GM12873 (cell line): ENCODE data around the gene PRR20A.
"Not testable (repeated sequence)": the region's sequence is repeated elsewhere in the genome, so short reads cannot be mapped to it uniquely, and the experiment has no call there.

Experiments used
- TF ChIP-seq, protein P1 (sequence below): IDR thresholded peaks from 2 replicates; pipeline ENCODE4 v1.5.1; 2012; ENCODE audit warnings: low read depth, mild to moderate bottlenecking, moderate library complexity, low read length, control low read depth; ENCODE audit not compliant: insufficient read depth; ENCODE audit errors: missing control alignments

The PRR20A gene

DNA sequence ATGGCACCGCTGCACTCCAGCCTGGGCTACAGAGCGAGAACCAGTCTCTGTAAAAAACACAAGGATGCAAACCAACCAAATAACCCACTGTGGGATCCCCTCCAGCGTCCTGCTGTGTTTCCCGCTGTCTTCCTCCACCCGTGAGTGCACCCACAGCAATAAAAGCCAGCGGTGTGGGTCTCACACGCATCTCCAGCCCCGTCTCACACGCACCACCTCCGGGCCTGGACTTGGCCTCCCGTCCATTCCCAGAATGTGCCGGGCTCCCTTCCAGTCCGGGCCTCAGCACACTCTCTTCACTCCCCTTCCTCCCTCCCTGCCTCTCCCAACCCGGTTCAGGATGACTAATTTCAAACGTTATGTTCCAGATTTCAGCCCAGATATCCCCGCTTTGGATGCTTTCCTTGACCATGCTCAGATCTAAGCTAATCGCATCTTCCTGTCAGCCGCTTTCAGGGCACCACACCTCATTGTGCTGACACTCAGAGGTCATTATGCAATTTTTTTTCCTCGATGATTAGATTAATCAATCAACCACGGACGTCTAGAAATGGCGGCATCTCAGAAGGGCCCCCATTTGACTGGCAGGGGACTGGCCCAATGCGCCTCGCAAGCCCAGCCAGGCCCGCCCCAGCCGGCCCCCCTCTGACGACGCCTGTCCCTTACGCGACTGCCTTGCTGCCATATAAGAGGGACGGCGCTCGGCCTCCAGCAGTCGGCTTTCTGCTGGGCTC lies at the start of gene PRR20A:
PRR20A (plus strand) TSS at position 684 of the 734 bp plus-strand sequence. CDS start 387 bp downstream, outside the sequence.
- TF ChIP-seq, protein P1, sequence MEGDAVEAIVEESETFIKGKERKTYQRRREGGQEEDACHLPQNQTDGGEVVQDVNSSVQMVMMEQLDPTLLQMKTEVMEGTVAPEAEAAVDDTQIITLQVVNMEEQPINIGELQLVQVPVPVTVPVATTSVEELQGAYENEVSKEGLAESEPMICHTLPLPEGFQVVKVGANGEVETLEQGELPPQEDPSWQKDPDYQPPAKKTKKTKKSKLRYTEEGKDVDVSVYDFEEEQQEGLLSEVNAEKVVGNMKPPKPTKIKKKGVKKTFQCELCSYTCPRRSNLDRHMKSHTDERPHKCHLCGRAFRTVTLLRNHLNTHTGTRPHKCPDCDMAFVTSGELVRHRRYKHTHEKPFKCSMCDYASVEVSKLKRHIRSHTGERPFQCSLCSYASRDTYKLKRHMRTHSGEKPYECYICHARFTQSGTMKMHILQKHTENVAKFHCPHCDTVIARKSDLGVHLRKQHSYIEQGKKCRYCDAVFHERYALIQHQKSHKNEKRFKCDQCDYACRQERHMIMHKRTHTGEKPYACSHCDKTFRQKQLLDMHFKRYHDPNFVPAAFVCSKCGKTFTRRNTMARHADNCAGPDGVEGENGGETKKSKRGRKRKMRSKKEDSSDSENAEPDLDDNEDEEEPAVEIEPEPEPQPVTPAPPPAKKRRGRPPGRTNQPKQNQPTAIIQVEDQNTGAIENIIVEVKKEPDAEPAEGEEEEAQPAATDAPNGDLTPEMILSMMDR = not testable (repeated sequence)

DNA sequence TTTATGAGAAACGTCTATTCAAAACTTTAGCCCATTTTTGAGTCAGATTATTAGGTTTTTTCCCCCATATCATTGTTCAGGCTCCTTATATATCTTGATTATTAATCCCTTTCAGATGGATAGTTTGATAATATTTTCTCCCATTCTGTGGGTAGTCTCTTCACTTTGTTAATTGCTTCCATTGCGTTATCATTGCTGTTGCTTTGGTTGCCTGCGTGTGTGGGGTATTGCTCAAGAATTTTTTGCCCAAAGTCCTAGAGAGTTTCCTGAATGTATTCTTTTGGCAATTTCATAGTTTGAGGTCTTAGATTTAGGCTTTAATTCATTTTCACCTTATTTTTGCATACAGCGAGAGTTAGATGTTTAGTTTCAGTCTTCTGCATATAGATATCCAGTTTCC lies 25.8 kb upstream of the PRR20A start:
- TF ChIP-seq, protein P1 = no peak

DNA sequence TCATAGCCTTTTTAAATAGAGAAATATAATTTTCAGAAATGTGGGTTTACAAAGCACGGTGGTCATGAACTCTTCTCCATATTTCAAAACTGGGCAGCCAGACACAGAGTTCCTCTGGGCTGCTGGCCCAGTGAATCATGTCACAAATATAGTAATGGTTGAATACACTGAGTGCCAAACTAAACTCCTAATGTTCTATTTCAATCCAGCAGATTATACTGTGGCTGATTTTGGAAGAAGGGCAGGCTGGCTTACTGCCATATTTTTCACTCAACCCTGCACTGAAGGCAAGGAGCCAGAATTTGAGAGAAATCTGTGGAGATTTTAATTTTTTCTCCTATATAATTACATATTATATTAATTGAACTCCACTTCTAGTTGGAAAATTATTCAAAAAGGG lies 17.0 kb upstream of the PRR20A start:
- TF ChIP-seq, protein P1 = no peak

DNA sequence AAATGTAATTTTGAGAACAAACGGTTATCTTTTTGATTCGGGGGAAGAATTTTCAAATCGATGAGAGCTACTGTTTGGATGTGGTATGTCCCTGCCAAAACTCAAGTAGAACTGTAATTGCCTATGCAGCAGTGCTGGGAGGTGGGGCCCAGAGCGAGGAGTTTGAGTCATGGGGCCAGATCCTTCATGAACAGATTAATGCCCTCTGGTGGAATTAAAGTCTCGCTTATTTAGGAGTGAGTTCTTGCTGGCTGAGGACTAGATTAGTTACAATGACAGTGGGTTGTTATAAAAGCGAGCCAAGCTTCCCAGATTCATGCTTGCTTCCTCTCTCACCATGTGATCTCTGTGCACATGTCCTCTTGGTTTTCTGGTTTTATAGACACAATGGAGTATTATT lies 11.8 kb upstream of the PRR20A start:
- TF ChIP-seq, protein P1 = no peak

DNA sequence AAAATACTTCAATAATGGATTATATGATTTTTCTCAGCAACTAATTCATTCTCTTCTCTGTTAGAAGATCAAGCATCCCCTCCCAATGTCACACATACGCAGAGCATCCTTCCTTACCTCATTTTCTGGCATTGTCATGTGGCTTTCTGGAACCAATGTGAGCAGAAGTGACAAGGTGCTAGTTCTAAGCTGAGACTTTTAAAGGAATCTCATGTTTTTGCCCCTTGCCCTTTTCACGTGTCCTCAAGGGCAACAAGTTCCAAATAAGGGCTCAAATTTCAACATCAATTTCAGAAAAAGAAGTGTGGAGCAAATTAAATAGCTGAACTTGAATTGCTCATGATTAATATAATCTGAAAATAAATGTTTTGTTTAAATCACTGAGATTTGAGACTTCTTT lies 4.6 kb upstream of the PRR20A start:
- TF ChIP-seq, protein P1 = no peak

DNA sequence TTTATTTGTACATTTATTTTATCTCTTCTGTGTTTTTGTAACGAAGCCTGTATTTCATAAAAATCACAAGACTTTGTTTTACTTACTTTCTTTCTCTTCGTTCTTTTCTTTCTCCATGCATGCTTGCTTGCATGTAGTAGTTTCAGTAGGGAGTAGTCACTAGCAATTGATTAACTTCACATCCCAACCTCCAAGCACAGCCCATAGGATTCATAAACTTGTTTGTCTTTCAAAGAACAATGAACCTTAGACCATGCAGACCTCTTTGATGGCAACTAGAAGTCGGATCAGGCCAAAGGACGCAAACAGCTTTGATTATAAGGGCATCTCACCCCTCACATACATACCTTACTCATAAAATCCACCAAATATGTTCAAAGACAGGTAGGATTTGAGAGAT lies 3.1 kb upstream of the PRR20A start:
- TF ChIP-seq, protein P1 = no peak

DNA sequence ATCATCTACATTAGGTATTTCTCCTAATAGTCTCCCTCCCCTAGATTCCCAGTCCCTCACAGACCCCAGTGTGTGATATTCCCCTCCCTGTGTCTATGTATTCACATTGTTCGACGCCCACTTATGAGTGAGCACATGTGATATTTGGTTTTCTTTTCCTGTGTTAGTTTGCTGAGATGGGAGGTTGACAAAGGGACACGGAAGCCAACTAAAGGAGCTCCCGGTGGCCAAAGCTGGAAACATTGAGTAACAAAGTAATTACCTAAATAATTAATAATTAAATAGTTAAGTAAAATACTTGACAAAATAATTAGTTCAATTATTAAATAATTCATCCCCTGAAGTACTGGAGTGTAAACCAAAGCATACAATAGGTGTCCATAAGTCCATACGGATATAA lies 1.7 kb upstream of the PRR20A start:
- TF ChIP-seq, protein P1 = no peak

DNA sequence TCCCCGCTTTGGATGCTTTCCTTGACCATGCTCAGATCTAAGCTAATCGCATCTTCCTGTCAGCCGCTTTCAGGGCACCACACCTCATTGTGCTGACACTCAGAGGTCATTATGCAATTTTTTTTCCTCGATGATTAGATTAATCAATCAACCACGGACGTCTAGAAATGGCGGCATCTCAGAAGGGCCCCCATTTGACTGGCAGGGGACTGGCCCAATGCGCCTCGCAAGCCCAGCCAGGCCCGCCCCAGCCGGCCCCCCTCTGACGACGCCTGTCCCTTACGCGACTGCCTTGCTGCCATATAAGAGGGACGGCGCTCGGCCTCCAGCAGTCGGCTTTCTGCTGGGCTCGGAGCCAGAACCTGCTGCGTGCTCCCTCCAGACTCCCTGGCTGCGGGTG lies 6.5 kb downstream of the PRR20A start, which contains the start of gene PRR20B:
PRR20B (plus strand) TSS at position 301 of the 400 bp plus-strand sequence. CDS start 387 bp downstream, outside the sequence.
- TF ChIP-seq, protein P1 = not testable (repeated sequence)
